ENCODE data around the gene CYRIA.

Gene CYRIA

DNA sequence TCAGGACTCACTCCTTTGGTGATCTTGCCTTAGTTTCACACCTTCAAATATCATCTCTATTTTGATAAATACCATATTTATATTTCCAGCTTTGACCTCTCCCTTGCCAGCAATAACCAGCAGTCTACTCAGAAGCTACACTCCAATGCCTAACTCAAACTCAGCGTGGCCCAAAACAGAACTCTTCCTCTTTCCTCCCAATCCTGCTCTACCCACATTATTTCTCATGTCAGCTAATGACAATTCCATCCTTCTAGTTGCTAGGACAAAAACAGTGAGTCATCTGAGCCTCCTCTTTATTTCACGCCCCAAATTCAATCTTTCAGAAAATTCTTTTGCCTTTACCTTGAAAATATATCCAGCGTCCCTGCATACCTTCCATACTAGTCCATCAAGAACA, 23.5 kb downstream of the CYRIA start:
- Histone ChIP-seq H3K4me3 (ENCODE audit: insufficient read depth, low read depth, low read length) (no peak overlapping the region), H3K36me3 (ENCODE audit: control insufficient read depth, insufficient read depth, low read length) (no peaks in the 10 kb centered on the region), H3K9me3 (ENCODE audit: control insufficient read depth, low read length) (no peaks in the 10 kb centered on the region), H3K4me1 (ENCODE audit: control insufficient read depth, insufficient read depth, low read length) (peaks cover 12% of the 10 kb centered on the region), H3K27ac (ENCODE audit: insufficient read depth, low read depth, low read length, poor library complexity, severe bottlenecking) (no peak overlapping the region), H3K27me3 (ENCODE audit: control insufficient read depth, insufficient read depth, low read length, poor library complexity, severe bottlenecking) (no peaks in the 10 kb centered on the region)
- WGBS, 2 experiments: 94 to 95% methylated on average over 3 of the region's 3 CpGs

DNA sequence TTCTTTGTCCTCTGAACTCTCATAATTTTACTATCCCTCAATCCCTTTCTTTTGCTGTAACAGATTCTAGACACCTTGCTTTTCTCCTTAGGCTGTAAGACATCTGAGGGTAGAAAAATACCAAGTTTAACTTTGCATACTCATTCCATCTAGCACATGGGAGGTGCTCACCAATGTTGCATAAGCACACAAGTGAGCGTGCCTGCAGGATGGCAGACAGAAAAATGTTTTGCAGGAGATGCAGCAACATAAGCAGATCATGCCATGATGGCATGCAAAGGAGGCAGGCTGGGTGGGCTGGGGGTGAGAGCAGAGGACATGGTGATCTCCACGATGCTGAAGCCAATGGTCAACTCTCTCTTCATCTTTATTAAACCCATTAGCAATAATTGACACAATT, 24.1 kb downstream of the CYRIA start:
- WGBS, 2 experiments: 94 to 99% methylated on average over 2 of the region's 2 CpGs
- Histone ChIP-seq H3K4me3 (ENCODE audit: insufficient read depth, low read depth, low read length) (no peak overlapping the region), H3K9me3 (ENCODE audit: control insufficient read depth, low read length) (no peaks in the 10 kb centered on the region), H3K27ac (ENCODE audit: insufficient read depth, low read depth, low read length, poor library complexity, severe bottlenecking) (no peak overlapping the region), H3K36me3 (ENCODE audit: control insufficient read depth, insufficient read depth, low read length) (no peaks in the 10 kb centered on the region), H3K4me1 (ENCODE audit: control insufficient read depth, insufficient read depth, low read length) (peaks cover 12% of the 10 kb centered on the region), H3K27me3 (ENCODE audit: control insufficient read depth, insufficient read depth, low read length, poor library complexity, severe bottlenecking) (no peaks in the 10 kb centered on the region)

DNA sequence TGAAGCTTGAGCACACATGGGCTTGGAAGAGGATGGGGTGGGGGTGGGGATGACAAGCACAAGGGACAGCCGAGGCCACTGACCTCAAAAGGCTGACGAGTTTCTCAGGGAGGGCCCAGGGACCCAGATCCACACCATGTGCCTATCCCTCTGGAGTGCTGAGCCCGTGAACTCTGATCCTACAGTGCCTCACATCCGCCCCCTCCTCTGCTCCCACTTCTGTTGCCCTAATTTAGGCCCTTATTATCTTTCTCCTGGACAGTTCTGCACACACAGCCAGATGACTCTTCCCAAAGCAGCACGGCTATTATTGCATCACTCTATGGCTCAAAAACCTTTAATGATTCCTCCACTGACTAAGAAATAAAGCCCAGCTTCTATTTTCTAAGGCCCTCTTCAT, 24.8 kb downstream of the CYRIA start:
- WGBS, 2 experiments: 89 to 91% methylated on average over 5 of the region's 5 CpGs
- H3K4me1 ChIP-seq (ENCODE audit: control insufficient read depth, insufficient read depth, low read length): peaks cover 12% of the 10 kb centered on the region
- no peak overlapping the region for H3K27ac ChIP-seq (ENCODE audit: insufficient read depth, low read depth, low read length, poor library complexity, severe bottlenecking)
- no peak overlapping the region for H3K4me3 ChIP-seq (ENCODE audit: insufficient read depth, low read depth, low read length)
- no peaks in the 10 kb centered on the region for H3K9me3 ChIP-seq (ENCODE audit: control insufficient read depth, low read length)
- H3K36me3 ChIP-seq (ENCODE audit: control insufficient read depth, insufficient read depth, low read length): no peaks in the 10 kb centered on the region
- no peaks in the 10 kb centered on the region for H3K27me3 ChIP-seq (ENCODE audit: control insufficient read depth, insufficient read depth, low read length, poor library complexity, severe bottlenecking)

DNA sequence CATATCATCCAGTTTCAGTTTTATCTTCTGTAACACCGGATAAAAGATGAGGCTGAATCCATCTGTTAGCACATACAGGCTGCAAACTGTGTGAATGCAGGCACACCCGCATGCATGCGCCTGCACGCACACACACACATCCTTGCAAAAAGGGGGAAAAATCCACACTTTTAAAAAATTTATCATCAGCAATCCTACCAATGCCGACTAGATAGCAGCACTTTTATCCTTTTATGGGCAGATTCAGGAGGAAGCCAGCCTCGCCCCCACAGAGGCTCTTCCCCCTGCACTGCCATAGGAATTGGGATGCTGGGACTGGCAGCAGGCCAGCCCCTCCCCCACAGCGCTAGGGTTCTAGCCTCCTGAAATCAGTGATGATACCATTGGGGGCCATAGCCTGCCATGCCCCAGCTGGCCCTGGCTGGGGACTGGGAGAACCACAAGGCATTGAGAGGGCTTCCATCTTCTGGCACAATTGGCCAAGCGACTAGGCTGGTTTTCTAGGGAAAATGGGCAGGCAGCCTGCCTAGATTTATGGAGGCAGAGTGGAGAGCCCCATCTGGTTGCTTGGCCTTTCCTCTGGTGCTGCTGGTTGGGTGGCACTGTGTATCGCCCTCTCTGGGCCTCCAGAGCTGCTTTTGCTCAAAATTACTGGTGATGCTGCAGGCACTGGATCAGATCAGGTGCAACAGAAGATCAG, 25.5 kb downstream of the CYRIA start:
- Histone ChIP-seq H3K4me3 (ENCODE audit: insufficient read depth, low read depth, low read length) (no peak overlapping the region), H3K4me1 (ENCODE audit: control insufficient read depth, insufficient read depth, low read length) (peaks cover 19% of the 10 kb centered on the region), H3K36me3 (ENCODE audit: control insufficient read depth, insufficient read depth, low read length) (no peaks in the 10 kb centered on the region), H3K9me3 (ENCODE audit: control insufficient read depth, low read length) (no peaks in the 10 kb centered on the region), H3K27me3 (ENCODE audit: control insufficient read depth, insufficient read depth, low read length, poor library complexity, severe bottlenecking) (no peaks in the 10 kb centered on the region), H3K27ac (ENCODE audit: insufficient read depth, low read depth, low read length, poor library complexity, severe bottlenecking) (no peak overlapping the region)
- WGBS, 2 experiments: 88 to 92% methylated on average over 9 of the region's 9 CpGs

DNA sequence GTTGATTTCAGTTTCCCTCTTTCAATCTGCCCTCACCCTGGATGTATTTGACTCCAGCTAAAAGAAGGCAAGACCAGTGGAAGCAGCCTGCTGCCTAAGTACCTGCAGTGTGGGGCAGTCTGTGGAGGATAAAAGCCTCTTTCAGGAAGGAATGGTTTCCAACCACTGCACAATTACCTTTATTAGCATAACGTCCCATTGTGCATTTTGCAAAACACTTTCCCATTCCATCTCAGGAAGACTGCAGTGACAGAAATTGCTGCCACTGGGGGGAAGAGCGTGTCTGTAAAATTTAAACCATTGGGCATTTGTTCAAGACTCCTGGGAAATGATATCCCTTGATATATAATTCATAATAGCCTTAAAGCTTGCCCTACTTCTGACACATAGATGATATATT, 26.2 kb downstream of the CYRIA start:
- Histone ChIP-seq H3K36me3 (ENCODE audit: control insufficient read depth, insufficient read depth, low read length) (no peaks in the 10 kb centered on the region), H3K27ac (ENCODE audit: insufficient read depth, low read depth, low read length, poor library complexity, severe bottlenecking) (no peak overlapping the region), H3K4me1 (ENCODE audit: control insufficient read depth, insufficient read depth, low read length) (peaks cover 19% of the 10 kb centered on the region), H3K9me3 (ENCODE audit: control insufficient read depth, low read length) (no peaks in the 10 kb centered on the region), H3K27me3 (ENCODE audit: control insufficient read depth, insufficient read depth, low read length, poor library complexity, severe bottlenecking) (no peaks in the 10 kb centered on the region), H3K4me3 (ENCODE audit: insufficient read depth, low read depth, low read length) (no peak overlapping the region)
- WGBS, 2 experiments: 59 to 74% methylated on average over 2 of the region's 2 CpGs

DNA sequence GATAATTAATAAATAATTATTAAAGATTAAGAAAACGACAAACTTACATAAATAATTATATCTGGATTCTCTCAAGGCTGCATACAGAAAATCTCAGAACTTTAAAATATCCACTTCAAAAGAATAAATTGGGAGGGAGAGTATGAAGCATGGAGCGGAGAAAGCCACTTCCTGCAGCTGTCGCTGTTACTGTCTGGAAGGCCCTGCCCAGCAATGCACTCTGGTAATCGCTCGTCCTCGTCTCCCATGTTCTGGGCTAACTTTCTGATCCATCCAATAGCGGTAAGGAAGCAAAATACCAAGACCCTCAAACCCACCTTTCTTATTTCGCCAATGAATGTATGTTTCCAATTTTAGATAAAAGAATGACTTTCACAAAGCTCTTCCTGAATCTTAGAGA, 26.7 kb downstream of the CYRIA start:
- Histone ChIP-seq H3K36me3 (ENCODE audit: control insufficient read depth, insufficient read depth, low read length) (no peaks in the 10 kb centered on the region), H3K9me3 (ENCODE audit: control insufficient read depth, low read length) (no peaks in the 10 kb centered on the region), H3K27me3 (ENCODE audit: control insufficient read depth, insufficient read depth, low read length, poor library complexity, severe bottlenecking) (no peaks in the 10 kb centered on the region), H3K4me1 (ENCODE audit: control insufficient read depth, insufficient read depth, low read length) (peaks cover 19% of the 10 kb centered on the region), H3K4me3 (ENCODE audit: insufficient read depth, low read depth, low read length) (no peak overlapping the region), H3K27ac (ENCODE audit: insufficient read depth, low read depth, low read length, poor library complexity, severe bottlenecking) (no peak overlapping the region)
- 83 to 85% methylated on average over 6 of the region's 8 CpGs for WGBS, 2 experiments

DNA sequence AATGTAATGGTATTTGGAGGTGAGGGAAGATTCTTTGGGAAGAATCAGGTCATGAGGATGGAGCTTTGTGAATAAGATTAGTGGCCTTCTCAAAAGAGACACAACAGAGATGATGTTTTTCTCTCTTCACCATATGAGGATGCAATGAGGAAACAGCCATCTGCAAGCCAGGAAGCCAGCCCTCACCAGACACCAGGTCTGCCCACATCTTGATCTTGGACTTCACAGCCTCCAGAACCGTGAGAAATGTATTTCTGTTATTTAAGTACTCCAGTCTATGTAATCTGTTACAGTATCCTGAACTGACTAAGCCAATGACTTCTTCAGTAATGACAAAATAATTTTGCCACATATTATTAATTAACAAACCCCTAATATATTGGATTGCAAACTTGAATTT, 28.3 kb downstream of the CYRIA start:
- H3K27me3 ChIP-seq (ENCODE audit: control insufficient read depth, insufficient read depth, low read length, poor library complexity, severe bottlenecking): no peaks in the 10 kb centered on the region
- H3K27ac ChIP-seq (ENCODE audit: insufficient read depth, low read depth, low read length, poor library complexity, severe bottlenecking): no peak overlapping the region
- WGBS, 2 experiments: 100% methylated on average over 1 of the region's 1 CpG
- H3K36me3 ChIP-seq (ENCODE audit: control insufficient read depth, insufficient read depth, low read length): no peaks in the 10 kb centered on the region
- H3K4me1 ChIP-seq (ENCODE audit: control insufficient read depth, insufficient read depth, low read length): peaks cover 19% of the 10 kb centered on the region
- no peaks in the 10 kb centered on the region for H3K9me3 ChIP-seq (ENCODE audit: control insufficient read depth, low read length)
- H3K4me3 ChIP-seq (ENCODE audit: insufficient read depth, low read depth, low read length): no peak overlapping the region

DNA sequence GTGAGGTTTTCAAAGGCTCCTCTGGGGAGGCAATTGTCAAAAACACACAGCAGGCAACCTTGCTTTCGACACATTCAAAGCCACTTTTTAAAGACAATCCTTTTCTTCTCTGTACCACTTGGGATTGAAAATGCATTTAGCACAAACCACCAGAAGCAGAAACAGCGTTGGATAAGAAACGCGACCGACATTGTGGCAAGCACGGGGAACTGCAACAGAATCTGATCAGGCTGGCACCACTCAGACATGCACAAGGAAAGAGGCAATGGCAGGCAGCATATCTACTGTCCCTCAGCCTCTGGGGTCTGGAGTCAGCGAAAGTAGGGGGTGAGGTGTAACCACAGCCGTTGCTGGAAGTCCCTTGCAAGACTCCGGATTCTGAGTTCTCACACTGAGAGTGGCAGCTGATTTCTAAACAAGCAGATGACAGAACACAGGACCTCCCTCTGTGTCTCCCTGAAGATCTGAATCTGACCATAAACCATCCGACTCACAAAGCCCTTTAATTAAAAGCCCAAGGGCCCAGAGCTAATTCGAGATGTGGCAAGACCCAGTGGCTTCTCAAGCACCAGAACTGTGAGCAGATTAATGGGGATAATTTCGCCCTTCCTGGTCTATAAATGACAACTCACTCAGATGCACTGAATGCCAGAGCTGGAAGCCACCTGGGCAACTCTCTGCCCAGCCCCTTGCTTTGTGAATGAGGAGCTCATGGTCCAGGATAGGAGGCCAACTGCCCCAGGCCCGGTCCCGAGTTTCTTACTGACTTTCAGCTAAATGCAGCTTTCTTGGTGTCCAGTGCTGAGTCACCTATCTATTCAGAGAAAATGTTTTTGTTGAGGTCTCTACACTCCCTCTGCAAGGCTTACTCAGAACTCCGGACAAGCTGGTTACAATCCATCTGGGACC, 29.6 kb downstream of the CYRIA start:
- peaks cover 19% of the 10 kb centered on the region for H3K4me1 ChIP-seq (ENCODE audit: control insufficient read depth, insufficient read depth, low read length)
- H3K27me3 ChIP-seq (ENCODE audit: control insufficient read depth, insufficient read depth, low read length, poor library complexity, severe bottlenecking): no peaks in the 10 kb centered on the region
- no peaks in the 10 kb centered on the region for H3K36me3 ChIP-seq (ENCODE audit: control insufficient read depth, insufficient read depth, low read length)
- H3K27ac ChIP-seq (ENCODE audit: insufficient read depth, low read depth, low read length, poor library complexity, severe bottlenecking): no peak overlapping the region
- WGBS, 2 experiments: 69 to 77% methylated on average over 15 of the region's 15 CpGs
- no peaks in the 10 kb centered on the region for H3K9me3 ChIP-seq (ENCODE audit: control insufficient read depth, low read length)
- H3K4me3 ChIP-seq (ENCODE audit: insufficient read depth, low read depth, low read length): no peak overlapping the region

DNA sequence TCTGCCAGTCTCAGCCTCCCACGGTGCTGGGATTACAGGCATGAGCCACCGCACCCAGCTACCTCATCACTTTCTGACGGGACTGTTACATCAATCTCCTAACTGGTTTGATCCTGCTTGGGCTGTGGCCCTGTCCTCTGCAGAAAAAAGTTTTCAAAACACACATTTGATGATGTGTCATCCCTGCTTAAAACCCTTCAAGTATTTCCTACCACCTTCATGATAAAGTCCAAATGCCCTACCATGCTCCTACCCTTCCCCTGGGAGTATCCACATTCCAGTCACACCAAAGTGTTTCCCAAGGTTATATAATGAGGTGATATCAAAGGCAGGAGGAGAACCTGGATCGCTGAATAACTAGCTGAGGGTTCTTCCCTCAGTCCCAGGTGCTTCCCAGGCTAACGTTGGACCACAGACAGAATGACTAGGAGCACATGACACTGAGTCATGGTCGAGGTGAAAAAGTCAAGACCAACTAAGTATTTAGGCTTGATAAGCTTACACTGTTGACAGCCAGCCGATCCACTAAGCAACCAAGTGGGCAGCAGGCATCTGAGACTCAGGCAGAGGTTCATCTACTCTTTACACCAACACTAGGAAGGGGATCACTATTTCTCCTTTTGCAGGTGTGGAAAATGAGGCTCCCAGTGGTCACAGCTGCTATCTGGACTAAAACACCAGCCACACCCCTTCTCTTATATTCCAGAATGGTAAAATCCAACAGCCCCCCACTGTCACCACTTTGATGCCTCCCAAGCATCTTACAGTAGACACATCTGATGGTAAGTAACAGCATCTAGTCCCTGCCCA, 31.8 kb downstream of the CYRIA start:
- H3K36me3 ChIP-seq (ENCODE audit: control insufficient read depth, insufficient read depth, low read length): no peaks in the 10 kb centered on the region
- H3K27ac ChIP-seq (ENCODE audit: insufficient read depth, low read depth, low read length, poor library complexity, severe bottlenecking): no peak overlapping the region
- peaks cover 7% of the 10 kb centered on the region for H3K4me1 ChIP-seq (ENCODE audit: control insufficient read depth, insufficient read depth, low read length)
- H3K27me3 ChIP-seq (ENCODE audit: control insufficient read depth, insufficient read depth, low read length, poor library complexity, severe bottlenecking): no peaks in the 10 kb centered on the region
- no peaks in the 10 kb centered on the region for H3K9me3 ChIP-seq (ENCODE audit: control insufficient read depth, low read length)
- WGBS, 2 experiments: 86 to 90% methylated on average over 7 of the region's 7 CpGs
- no peak overlapping the region for H3K4me3 ChIP-seq (ENCODE audit: insufficient read depth, low read depth, low read length)

DNA sequence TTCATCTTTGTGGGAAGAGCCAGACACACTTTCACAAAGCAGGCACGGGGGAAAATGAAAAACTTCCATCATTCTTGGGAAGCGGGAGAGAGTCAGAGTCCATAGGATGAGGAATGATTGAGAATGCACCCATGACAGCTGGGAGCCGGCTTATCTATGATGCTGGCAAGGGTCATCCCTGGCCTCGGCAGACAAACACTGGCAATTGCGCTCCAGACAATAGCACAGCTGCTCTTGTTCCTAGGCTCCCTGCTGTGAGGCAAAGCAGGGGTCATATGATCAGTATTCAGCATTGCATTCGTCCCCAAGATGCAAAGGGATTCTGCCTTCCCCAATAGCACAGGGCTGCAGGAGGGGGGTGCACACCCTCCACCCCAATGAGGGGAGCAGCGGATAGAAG, 33.0 kb downstream of the CYRIA start:
- H3K27ac ChIP-seq (ENCODE audit: insufficient read depth, low read depth, low read length, poor library complexity, severe bottlenecking): no peak overlapping the region
- H3K36me3 ChIP-seq (ENCODE audit: control insufficient read depth, insufficient read depth, low read length): no peaks in the 10 kb centered on the region
- H3K27me3 ChIP-seq (ENCODE audit: control insufficient read depth, insufficient read depth, low read length, poor library complexity, severe bottlenecking): no peaks in the 10 kb centered on the region
- H3K9me3 ChIP-seq (ENCODE audit: control insufficient read depth, low read length): no peaks in the 10 kb centered on the region
- 46 to 58% methylated on average over 6 to 7 of the region's 7 CpGs for WGBS, 2 experiments
- no peak overlapping the region for H3K4me3 ChIP-seq (ENCODE audit: insufficient read depth, low read depth, low read length)
- peaks cover 7% of the 10 kb centered on the region for H3K4me1 ChIP-seq (ENCODE audit: control insufficient read depth, insufficient read depth, low read length)

Measured in ectodermal cell (in vitro differentiated cells).